Suprapubic skin (tissue), 4 donors: ENCODE results near the gene OR10AG1. TPM values are rescaled to one million over a fixed set of nuclear protein-coding genes. Genes with fewer than 3 reads are reported as not detected.

Source experiments
- DNase-seq, 2 donors: peaks; one replicate each; pipeline ENCODE4 v3.0.0-alpha.2; 2019; ENCODE audit warnings: low spot score in 2 of 2
- H3K27ac ChIP-seq: fragments of 200-600 bp; sonication (generic); one replicate; pipeline ENCODE4 v1.5.1; 2019
- H3K27me3 ChIP-seq: fragments of 200-600 bp; sonication (generic); one replicate; pipeline ENCODE4 v1.5.1; 2019
- H3K36me3 ChIP-seq: fragments of 200-600 bp; sonication (generic); one replicate; pipeline ENCODE4 v1.5.1; 2019
- H3K4me1 ChIP-seq: fragments of 200-600 bp; sonication (generic); one replicate; pipeline ENCODE4 v1.5.1; 2019
- H3K4me3 ChIP-seq: fragments of 200-600 bp; sonication (generic); one replicate; pipeline ENCODE4 v1.5.1; 2019; ENCODE audit warnings: mild to moderate bottlenecking
- H3K9me3 ChIP-seq: fragments of 200-600 bp; sonication (generic); one replicate; pipeline ENCODE4 v1.5.1; 2019
- CTCF ChIP-seq, 2 donors: fragments of 200-600 bp in 1 of 2; fragments of 450-650 bp in 1 of 2; sonication (generic) in 1 of 2; IDR thresholded peaks; one replicate each; pipeline ENCODE4 v1.5.1; 2016 to 2019; ENCODE audit warnings: antibody characterized with exemption in 2 of 2, mild to moderate bottlenecking in 1 of 2, moderate library complexity in 1 of 2
- EP300 ChIP-seq: sonication (generic); formaldehyde crosslinking; IDR thresholded peaks from one replicate; pipeline ENCODE4 v1.6.1; 2017; ENCODE audit warnings: antibody characterized with exemption
- POLR2A ChIP-seq, 2 donors: fragments of 450-650 bp; IDR thresholded peaks; one replicate each; pipeline ENCODE4 v1.6.1; 2017; ENCODE audit warnings: antibody characterized with exemption in 2 of 2, mild to moderate bottlenecking in 2 of 2, moderate library complexity in 2 of 2
- POLR2AphosphoS5 ChIP-seq, 3 donors: sonication (generic); formaldehyde crosslinking; IDR thresholded peaks; one replicate each; pipeline ENCODE4 v1.6.1; 2017; ENCODE audit warnings: antibody characterized with exemption in 3 of 3
- WGBS: methylation state at CpG from one replicate; pipeline ENCODE4 v1.1.5; 2018; 5-methylcytosine and 5-hydroxymethylcytosine counted together
- total RNA-seq, 4 donors: library from RNA; depleted of rRNA; stranded (reverse); fragments of >200 nt; gene quantifications; one replicate each; pipeline ENCODE4 v1.1.0, GENCODE V29; 2016

Gene OR10AG1
- total RNA-seq, 4 donors from 2014 or later, result not detected

GRCh38 chr11:55967914-55968313 is 1.8 kb downstream of the OR10AG1 start:
- H3K36me3 ChIP-seq, result no peaks in the 10 kb centered on the region
- 90% methylated on average over 5 of the region's 5 CpGs for WGBS
- H3K9me3 ChIP-seq, result no peaks in the 10 kb centered on the region
- H3K4me1 ChIP-seq, result no peaks in the 10 kb centered on the region
- H3K4me3 ChIP-seq, result no peak overlapping the region
- H3K27me3 ChIP-seq, result no peaks in the 10 kb centered on the region
- TF ChIP-seq EP300 (no peak), POLR2AphosphoS5 (IDR thresholded peaks at IDR 0.05) (no peak), CTCF (IDR thresholded peaks at IDR 0.05) (no peak), POLR2A (IDR thresholded peaks at IDR 0.05) (no peak)
- H3K27ac ChIP-seq, result no peak overlapping the region
- no peak for DNase-seq

GRCh38 chr11:55966391-55966790 is 3.4 kb downstream of the OR10AG1 start:
- Histone ChIP-seq H3K4me1 (no peaks in the 10 kb centered on the region), H3K27me3 (no peaks in the 10 kb centered on the region), H3K27ac (no peak overlapping the region), H3K4me3 (no peak overlapping the region), H3K36me3 (no peaks in the 10 kb centered on the region), H3K9me3 (no peaks in the 10 kb centered on the region)
- no peak for DNase-seq
- WGBS, result 66% methylated on average over 2 of the region's 2 CpGs
- TF ChIP-seq EP300, result no peak
- no peak for TF ChIP-seq CTCF (IDR thresholded peaks at IDR 0.05)
- no peak for TF ChIP-seq POLR2A (IDR thresholded peaks at IDR 0.05)
- TF ChIP-seq POLR2AphosphoS5 (IDR thresholded peaks at IDR 0.05), result no peak

DNA sequence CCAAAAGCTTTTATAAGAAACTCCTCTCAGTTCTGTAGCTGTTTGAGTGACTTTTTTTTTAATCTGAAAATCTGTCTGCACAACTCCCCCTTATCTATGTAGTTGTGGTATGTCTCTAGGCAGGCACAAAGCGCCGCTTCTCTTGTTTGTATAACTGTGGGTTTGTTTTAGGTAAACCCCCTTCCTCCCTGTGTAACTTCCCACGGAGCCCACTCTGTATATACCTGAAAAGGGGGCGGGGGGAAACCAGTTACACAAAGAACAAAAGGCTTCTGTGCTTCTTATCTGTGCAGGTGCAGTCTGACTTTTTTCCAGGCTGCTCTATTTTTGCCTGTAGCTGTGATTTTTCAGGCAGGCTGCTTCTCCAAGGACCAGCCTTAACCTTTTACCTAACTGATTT is 13.2 kb downstream of the OR10AG1 start:
- no peaks in the 10 kb centered on the region for H3K9me3 ChIP-seq
- 46% methylated on average over 4 of the region's 4 CpGs for WGBS
- H3K4me1 ChIP-seq, result no peaks in the 10 kb centered on the region
- no peak overlapping the region for H3K27ac ChIP-seq
- H3K27me3 ChIP-seq, result no peaks in the 10 kb centered on the region
- no peaks in the 10 kb centered on the region for H3K36me3 ChIP-seq
- DNase-seq, result no peak
- no peak overlapping the region for H3K4me3 ChIP-seq
- TF ChIP-seq EP300, result no peak
- TF ChIP-seq POLR2AphosphoS5 (IDR thresholded peaks at IDR 0.05), result no peak
- TF ChIP-seq POLR2A (IDR thresholded peaks at IDR 0.05), result no peak
- no peak for TF ChIP-seq CTCF (IDR thresholded peaks at IDR 0.05)

GRCh38 chr11:55949330-55949729 is 20.4 kb downstream of the OR10AG1 start:
- Histone ChIP-seq H3K9me3 (no peaks in the 10 kb centered on the region), H3K27me3 (no peaks in the 10 kb centered on the region), H3K4me1 (no peaks in the 10 kb centered on the region), H3K36me3 (no peaks in the 10 kb centered on the region), H3K4me3 (no peak overlapping the region), H3K27ac (no peak overlapping the region)
- TF ChIP-seq POLR2AphosphoS5 (IDR thresholded peaks at IDR 0.05) (no peak), POLR2A (IDR thresholded peaks at IDR 0.05) (no peak), CTCF (IDR thresholded peaks at IDR 0.05) (no peak), EP300 (no peak)
- DNase-seq, result no peak
- WGBS, result 76% methylated on average over 4 of the region's 4 CpGs

GRCh38 chr11:55942785-55943392 is 26.9 kb downstream of the OR10AG1 start:
- WGBS, result 14% methylated on average over 3 of the region's 3 CpGs
- TF ChIP-seq POLR2AphosphoS5 (IDR thresholded peaks at IDR 0.05) (no peak), CTCF (IDR thresholded peaks at IDR 0.05) (peak; percentile 8 to 9)
- no peak for DNase-seq
- Histone ChIP-seq H3K9me3 (no peaks in the 10 kb centered on the region), H3K27me3 (no peaks in the 10 kb centered on the region), H3K27ac (no peak overlapping the region), H3K4me1 (no peaks in the 10 kb centered on the region), H3K36me3 (no peaks in the 10 kb centered on the region), H3K4me3 (no peak overlapping the region)
